ENCODE measurements around the gene UGT3A1.

DNA sequence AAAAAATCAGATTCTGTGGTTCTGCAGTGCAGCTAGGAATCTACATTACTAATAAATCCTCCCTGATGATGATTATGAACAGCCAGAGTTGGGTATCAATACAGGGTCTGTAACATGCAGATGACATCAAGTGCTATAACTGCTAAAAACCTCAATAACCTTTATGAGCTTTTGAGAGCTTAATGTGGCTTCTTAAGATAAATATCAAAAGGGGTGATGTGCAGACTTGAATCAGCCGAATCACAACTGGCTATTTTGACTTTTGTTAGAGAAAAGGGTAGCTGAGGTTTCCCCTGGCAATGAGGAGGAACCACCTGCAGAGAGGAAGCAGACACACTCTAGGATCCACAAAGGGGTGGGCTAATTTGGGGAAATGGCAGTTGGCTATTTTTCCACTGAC is 83.0 kb downstream of the UGT3A1 start:
- TF ChIP-seq CTCF (IDR thresholded peaks at IDR 0.05; ENCODE audit: poor library complexity) (no peak), EZH2 (IDR thresholded peaks at IDR 0.05; ENCODE audit: borderline replicate concordance) (no peak)

Measured in hepatocyte (in vitro differentiated cells).